Neuronal stem cell (in vitro differentiated cells): Measurements from ENCODE around the gene COLEC11.

Experiments
- DNase-seq: peaks from one replicate; pipeline ENCODE4 v3.0.0-alpha.2; 2013; ENCODE audit warnings: low spot score
- H2AFZ ChIP-seq: one replicate; pipeline ENCODE4 v1.6.1; 2013; ENCODE audit warnings: mild to moderate bottlenecking, low read length, inconsistent platforms
- H2AK5ac ChIP-seq: 2 replicates; pipeline ENCODE4 v1.6.1; 2013; ENCODE audit warnings: low read depth, mild to moderate bottlenecking, inconsistent platforms, low read length, moderate library complexity, mixed read lengths
- H2BK120ac ChIP-seq: 2 replicates; pipeline ENCODE4 v1.6.1; 2013; ENCODE audit warnings: low read depth, mild to moderate bottlenecking, inconsistent platforms, low read length, moderate library complexity, mixed read lengths
- H2BK12ac ChIP-seq: one replicate; pipeline ENCODE4 v1.6.1; 2013; ENCODE audit warnings: low read length, inconsistent platforms
- H2BK15ac ChIP-seq: 2 replicates; pipeline ENCODE4 v1.6.1; 2013; ENCODE audit warnings: mild to moderate bottlenecking, low read length, inconsistent platforms, mixed read lengths
- H2BK5ac ChIP-seq: one replicate; pipeline ENCODE4 v1.6.1; 2013; ENCODE audit warnings: inconsistent platforms, mild to moderate bottlenecking, low read length, moderate library complexity
- H3K14ac ChIP-seq: one replicate; pipeline ENCODE4 v1.6.1; 2013; ENCODE audit warnings: low read length, inconsistent platforms
- H3K18ac ChIP-seq: 2 replicates; pipeline ENCODE4 v1.6.1; 2013; ENCODE audit warnings: low read length, inconsistent platforms
- H3K23ac ChIP-seq: 2 replicates; pipeline ENCODE4 v1.6.1; 2013; ENCODE audit warnings: low read depth, mild to moderate bottlenecking, mixed read lengths, low read length, inconsistent platforms; ENCODE audit not compliant: poor library complexity
- H3K27ac ChIP-seq: replicated peaks from 3 replicates; pipeline ENCODE4 v1.5.1; 2013; ENCODE audit warnings: low read length, inconsistent platforms
- H3K27me3 ChIP-seq, 3 experiments: 2 replicates each; pipeline ENCODE4 v1.6.1; 2013; ENCODE audit warnings: low read length in 3 of 3, mild to moderate bottlenecking in 2 of 3, inconsistent platforms in 1 of 3, low read depth in 1 of 3, mixed read lengths in 1 of 3, moderate library complexity in 1 of 3; ENCODE audit not compliant: control insufficient read depth in 3 of 3, insufficient read depth in 3 of 3
- H3K36me3 ChIP-seq, 2 donors: replicated peaks in 1 of 2; 2 replicates each; pipeline ENCODE4 v1.6.1; 2013; ENCODE audit warnings: low read length in 2 of 2; ENCODE audit not compliant: control insufficient read depth in 2 of 2, insufficient read depth in 2 of 2
- H3K4ac ChIP-seq: 2 replicates; pipeline ENCODE4 v1.6.1; 2013; ENCODE audit warnings: inconsistent platforms, mild to moderate bottlenecking, low read length, moderate library complexity
- H3K4me1 ChIP-seq, 2 donors: 1 replicate in 1 of 2; 2 replicates in 1 of 2; pipeline ENCODE4 v1.6.1; 2013; ENCODE audit warnings: low read length in 2 of 2, low read depth in 1 of 2; ENCODE audit not compliant: control insufficient read depth in 2 of 2, insufficient read depth in 1 of 2
- H3K4me2 ChIP-seq: one replicate; pipeline ENCODE4 v1.6.1; 2013; ENCODE audit warnings: mild to moderate bottlenecking, low read length, inconsistent platforms; ENCODE audit not compliant: insufficient read depth, poor library complexity, severe bottlenecking
- H3K4me3 ChIP-seq, 2 donors: 2 replicates each; pipeline ENCODE4 v1.5.1; 2013; ENCODE audit warnings: low read length in 2 of 2, mild to moderate bottlenecking in 2 of 2, inconsistent platforms in 1 of 2, moderate library complexity in 1 of 2
- H3K79me1 ChIP-seq: one replicate; pipeline ENCODE4 v1.6.1; 2013; ENCODE audit warnings: low read depth, mild to moderate bottlenecking, inconsistent platforms, low read length, moderate library complexity
- H3K9ac ChIP-seq: one replicate; pipeline ENCODE4 v1.6.1; 2013; ENCODE audit warnings: mild to moderate bottlenecking, low read depth, low read length, inconsistent platforms; ENCODE audit not compliant: poor library complexity
- H3K9me3 ChIP-seq, 2 donors: replicated peaks in 1 of 2; 2 replicates each; pipeline versions ENCODE3 to v1.6.1; 2013; ENCODE audit warnings: low read length in 2 of 2, mild to moderate bottlenecking in 2 of 2, inconsistent platforms in 1 of 2, low read depth in 1 of 2, mixed read lengths in 1 of 2, moderate library complexity in 1 of 2; ENCODE audit not compliant: control insufficient read depth in 2 of 2, insufficient read depth in 1 of 2
- H4K8ac ChIP-seq: one replicate; pipeline ENCODE4 v1.6.1; 2013; ENCODE audit warnings: low read depth, mild to moderate bottlenecking, inconsistent platforms, low read length, moderate library complexity
- H4K91ac ChIP-seq: one replicate; pipeline ENCODE4 v1.6.1; 2013; ENCODE audit warnings: low read length, low read depth, mild to moderate bottlenecking, inconsistent platforms; ENCODE audit not compliant: poor library complexity
- WGBS, 2 donors: extraction: QIAGEN DNeasy Blood & Tissue Kit; methylation state at CpG; one replicate each; pipeline ENCODE4 v1.1.7; 2013; ENCODE audit warnings: missing lambda C conversion rate in 2 of 2, mixed read lengths in 1 of 2; ENCODE audit not compliant: insufficient read length in 2 of 2, insufficient replicate concordance in 1 of 2; ENCODE audit errors: extremely low coverage in 2 of 2; 5-methylcytosine and 5-hydroxymethylcytosine counted together

The COLEC11 gene

DNA sequence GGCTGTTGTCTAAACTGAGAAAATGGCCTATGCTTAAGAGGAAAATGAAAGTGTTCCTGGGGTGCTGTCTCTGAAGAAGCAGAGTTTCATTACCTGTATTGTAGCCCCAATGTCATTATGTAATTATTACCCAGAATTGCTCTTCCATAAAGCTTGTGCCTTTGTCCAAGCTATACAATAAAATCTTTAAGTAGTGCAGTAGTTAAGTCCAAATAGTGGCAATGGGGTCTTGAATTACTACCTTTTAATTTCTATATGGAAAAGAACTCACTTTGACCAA is 49.3 kb downstream of the COLEC11 start:
- no peak overlapping the region for H2AFZ ChIP-seq
- no peak overlapping the region for H2BK5ac ChIP-seq
- no peak overlapping the region for H3K4me3 ChIP-seq
- DNase-seq = no peak
- no peak overlapping the region for H3K27ac ChIP-seq
- no peaks in the 10 kb centered on the region for H3K36me3 ChIP-seq
- H3K9me3 ChIP-seq = no peaks in the 10 kb centered on the region
- H2AK5ac ChIP-seq = no peak overlapping the region
- no peak overlapping the region for H3K14ac ChIP-seq
- no peaks in the 10 kb centered on the region for H3K27me3 ChIP-seq
- H3K9ac ChIP-seq = no peak overlapping the region
- no peak overlapping the region for H3K23ac ChIP-seq
- H3K4me2 ChIP-seq = no peak overlapping the region
- H2BK12ac ChIP-seq = no peak overlapping the region
- no peak overlapping the region for H2BK120ac ChIP-seq
- no peak overlapping the region for H3K4ac ChIP-seq
- peaks cover 1% of the 10 kb centered on the region for H3K79me1 ChIP-seq
- H3K18ac ChIP-seq = no peak overlapping the region
- H4K8ac ChIP-seq = no peak overlapping the region
- H2BK15ac ChIP-seq = no peak overlapping the region
- H4K91ac ChIP-seq = no peak overlapping the region
- H3K4me1 ChIP-seq = no peaks in the 10 kb centered on the region

DNA sequence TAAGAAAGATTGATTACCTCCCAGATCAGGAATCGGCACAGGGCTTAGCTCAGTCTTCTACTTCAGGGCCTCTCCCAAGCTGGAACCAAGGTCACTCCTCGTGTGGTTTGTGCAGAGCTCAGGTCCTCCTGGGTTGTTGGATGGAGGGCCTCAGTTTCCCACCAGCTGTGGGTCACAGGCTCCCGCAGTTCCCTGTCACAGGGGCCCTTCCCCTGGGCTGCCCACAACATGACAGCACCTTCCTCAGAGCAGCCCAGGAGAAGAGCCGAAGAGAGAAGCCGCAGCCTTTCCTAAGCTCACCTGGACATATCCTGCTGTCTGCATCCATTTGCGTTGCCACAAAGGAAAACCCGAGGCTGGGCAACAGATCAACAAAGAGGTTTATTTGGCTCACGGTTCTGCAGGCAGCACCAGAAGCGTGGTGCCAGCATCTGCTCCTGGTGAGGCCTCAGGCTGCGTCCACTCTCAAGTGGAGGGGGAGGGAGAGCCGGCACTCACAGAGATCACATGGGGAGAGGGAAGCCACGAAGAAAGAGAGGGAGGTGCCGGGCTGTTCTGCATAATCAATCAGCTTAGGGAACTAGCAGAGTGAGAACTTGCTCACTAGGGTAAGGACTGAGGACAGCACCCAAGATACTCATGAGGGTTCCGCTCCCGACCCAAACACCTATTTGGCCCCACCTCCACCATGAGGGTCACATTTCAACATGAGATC is 50.1 kb downstream of the COLEC11 start:
- Histone ChIP-seq H3K4ac (no peak overlapping the region), H2BK120ac (no peak overlapping the region), H3K9me3 (no peaks in the 10 kb centered on the region), H3K27ac (no peak overlapping the region), H2BK12ac (no peak overlapping the region), H3K36me3 (no peaks in the 10 kb centered on the region), H2AFZ (no peak overlapping the region), H3K23ac (no peak overlapping the region), H3K4me3 (no peak overlapping the region), H3K18ac (no peak overlapping the region), H4K91ac (no peak overlapping the region), H2BK5ac (no peak overlapping the region), H2BK15ac (no peak overlapping the region), H3K4me1 (peaks cover 1 to 3% of the 10 kb centered on the region in 2 donors), H4K8ac (no peak overlapping the region), H2AK5ac (no peak overlapping the region), H3K9ac (no peak overlapping the region), H3K79me1 (peaks cover 1% of the 10 kb centered on the region), H3K4me2 (no peak overlapping the region), H3K14ac (no peak overlapping the region), H3K27me3 (peaks cover 0 to 1% (median 0%) of the 10 kb centered on the region in 3 experiments)
- no peak for DNase-seq
- no CpG with 5 or more reads among the region's 15 CpGs for WGBS, 2 donors

DNA sequence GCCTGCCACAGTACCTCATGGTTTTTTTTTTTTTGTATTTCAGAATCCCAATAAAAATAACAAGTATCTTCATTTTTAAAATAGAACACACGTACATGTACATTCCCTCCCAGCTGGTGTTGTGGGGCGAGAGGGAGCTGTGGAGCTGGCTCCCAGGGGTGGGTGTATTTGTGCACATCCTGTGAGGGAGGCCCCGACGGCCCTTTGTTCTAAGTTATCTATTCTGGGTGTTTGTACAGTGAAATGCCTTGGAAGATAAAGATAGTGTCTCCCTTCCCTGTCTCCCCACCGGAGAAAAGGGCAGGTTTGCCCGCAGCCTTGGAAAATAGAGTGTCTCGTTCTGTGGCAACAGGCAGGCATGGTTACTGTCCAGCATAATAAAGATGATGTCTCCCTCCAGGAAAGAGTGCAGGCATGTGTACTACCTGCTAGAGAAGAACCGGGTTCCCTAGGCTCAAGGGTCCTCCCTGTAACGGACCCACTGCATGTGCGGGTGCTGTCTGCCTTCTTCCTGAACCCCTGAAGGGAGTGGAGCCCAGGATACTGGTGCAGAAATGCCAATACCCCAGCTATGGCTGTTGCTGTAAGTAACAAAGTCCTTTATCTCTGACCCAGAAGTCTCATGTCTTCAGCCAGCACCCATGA is 51.0 kb downstream of the COLEC11 start:
- peak overlapping the region; percentile 27 for H2AK5ac ChIP-seq
- no peak for DNase-seq
- H3K4me3 ChIP-seq = no peak overlapping the region
- no peak overlapping the region for H4K91ac ChIP-seq
- peaks cover 1% of the 10 kb centered on the region for H3K79me1 ChIP-seq
- no peak overlapping the region for H3K23ac ChIP-seq
- no peak overlapping the region for H3K4ac ChIP-seq
- peaks cover 9% of the 10 kb centered on the region in 2 donors for H3K4me1 ChIP-seq
- H2AFZ ChIP-seq = no peak overlapping the region
- no peak overlapping the region for H2BK5ac ChIP-seq
- H3K9ac ChIP-seq = no peak overlapping the region
- WGBS, 2 donors = no CpG with 5 or more reads among the region's 10 CpGs
- H3K4me2 ChIP-seq = no peak overlapping the region
- no peak overlapping the region for H3K14ac ChIP-seq
- no peaks in the 10 kb centered on the region for H3K36me3 ChIP-seq
- no peak overlapping the region for H3K27ac ChIP-seq
- no peak overlapping the region for H2BK15ac ChIP-seq
- H3K27me3 ChIP-seq = peaks cover 0 to 1% (median 0%) of the 10 kb centered on the region in 3 experiments
- no peak overlapping the region for H2BK120ac ChIP-seq
- no peak overlapping the region for H4K8ac ChIP-seq
- no peak overlapping the region for H3K18ac ChIP-seq
- H3K9me3 ChIP-seq = no peaks in the 10 kb centered on the region
- H2BK12ac ChIP-seq = no peak overlapping the region

DNA sequence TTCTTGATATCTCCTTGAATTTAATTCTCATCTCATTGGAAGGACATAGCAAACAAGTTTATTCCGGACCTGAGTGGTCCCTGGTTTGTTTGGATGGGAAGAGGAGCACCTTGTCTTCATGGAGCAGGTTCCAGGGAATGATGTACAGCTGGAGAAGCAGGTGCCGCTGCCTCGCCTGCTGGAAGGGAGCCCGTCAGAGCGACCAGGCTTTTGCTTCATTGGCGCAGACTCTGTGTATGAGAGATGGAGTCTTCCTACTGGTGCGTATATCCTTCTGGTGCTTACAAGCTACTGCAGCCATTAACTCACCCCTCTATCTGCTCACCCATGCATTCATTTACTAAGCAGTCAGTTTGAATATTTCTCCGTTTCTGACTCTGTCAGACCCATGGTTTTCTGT is 51.5 kb downstream of the COLEC11 start:
- Histone ChIP-seq H2AK5ac (no peak overlapping the region), H2BK120ac (no peak overlapping the region), H3K18ac (no peak overlapping the region), H3K4ac (no peak overlapping the region), H3K4me1 (peaks cover 11 to 12% of the 10 kb centered on the region in 2 donors), H2BK12ac (no peak overlapping the region), H3K36me3 (no peaks in the 10 kb centered on the region), H2BK5ac (no peak overlapping the region), H3K27ac (no peak overlapping the region), H3K9ac (no peak overlapping the region), H3K9me3 (no peaks in the 10 kb centered on the region), H4K91ac (no peak overlapping the region), H3K23ac (no peak overlapping the region), H3K27me3 (peaks cover 0 to 1% (median 0%) of the 10 kb centered on the region in 3 experiments), H2BK15ac (no peak overlapping the region), H2AFZ (no peak overlapping the region), H3K4me2 (no peak overlapping the region), H3K4me3 (no peak overlapping the region), H3K79me1 (no peaks in the 10 kb centered on the region), H3K14ac (no peak overlapping the region), H4K8ac (no peak overlapping the region)
- WGBS, 2 donors = no CpG with 5 or more reads among the region's 8 CpGs
- DNase-seq = no peak
